NCI-H2029 treated with DMSO at 0.1 percent for 48 hours (cell line): ENCODE data around the gene PIM1.

Source experiments
- DNase-seq: peaks from one replicate; lab custom pipeline; 2025; lab: John Stamatoyannopoulos, UW

The PIM1 gene

GRCh38 chr6:37222992-37223391, 53.0 kb downstream of the PIM1 start:
- DNase-seq, result no peak
